Measurements from ENCODE around the gene CHSY1. TPM values are rescaled to one million over a fixed set of nuclear protein-coding genes. Genes with fewer than 3 reads are reported as not detected.

The CHSY1 gene
- total and polyA plus RNA-seq, 2 donors (not counting 1 experiment from before 2014, with no cell fraction given), result 4.7 to 20.3 TPM

- Histone ChIP-seq H4K20me1 (ENCODE audit: control insufficient read depth, insufficient read depth, low read length, poor library complexity, severe bottlenecking) (peaks cover 12% of the 10 kb centered on the region), H3K27me3 (replicated peaks in 1 of 4; ENCODE audit: control extremely low read depth in 1 of 4, control insufficient read depth in 3 of 4, insufficient read depth in 4 of 4, low read length in 3 of 4) (no peaks in the 10 kb centered on the region), H3K9ac (ENCODE audit: low read length) (no peak overlapping the region), H3K79me2 (ENCODE audit: control insufficient read depth, insufficient read depth, low read length) (peaks cover 6% of the 10 kb centered on the region), H3K9me3 (ENCODE audit: control extremely low read depth in 1 of 3, control insufficient read depth in 2 of 3, insufficient read depth in 1 of 3, low read length in 2 of 3) (peaks cover 0 to 10% (median 10%) of the 10 kb centered on the region in 3 donors), H3K4me2 (replicated peaks; ENCODE audit: low read depth, low read length, poor library complexity, severe bottlenecking) (no peak overlapping the region), H3K36me3 (replicated peaks in 1 of 2; ENCODE audit: control extremely low read depth in 1 of 2, control insufficient read depth in 1 of 2, extremely low read depth in 1 of 2, insufficient read depth in 2 of 2, low read length in 1 of 2) (no peaks in the 10 kb centered on the region), H3K27ac (ENCODE audit: low read length in 2 of 2) (no peak overlapping the region), H2AFZ (ENCODE audit: insufficient read depth, low read depth, low read length, poor library complexity, severe bottlenecking) (no peak overlapping the region), H3K4me1 (ENCODE audit: control insufficient read depth in 2 of 2, insufficient read depth in 2 of 2, low read length in 2 of 2) (peaks cover 23 to 26% of the 10 kb centered on the region in 2 donors), H3K4me3 (ENCODE audit: control extremely low read depth in 1 of 5, extremely low read depth in 1 of 5, insufficient read depth in 1 of 5, low read depth in 2 of 5, low read length in 4 of 5) (no peak overlapping the region)
- intact Hi-C loops (cut with micrococcal nuclease), result no loop called here
- 99% methylated on average over 15 of the region's 20 CpGs for WGBS (ENCODE audit: insufficient coverage)
- H3K9me3 Mint-ChIP-seq (ENCODE audit: insufficient read depth), result no peaks in the 10 kb centered on the region
- DNase-seq, result no peak
- H3K27ac Mint-ChIP-seq, result no peak overlapping the region
- peaks cover 32% of the 10 kb centered on the region for H3K4me1 Mint-ChIP-seq
- ChIA-PET POLR2A (no interaction called here), CTCF (no interaction called here)
- TF ChIP-seq EZH2 (IDR thresholded peaks at IDR 0.05; ENCODE audit: borderline replicate concordance, insufficient read depth, low read depth, low read length, poor library complexity, severe bottlenecking), result no peak
- TF ChIP-seq CTCF (IDR thresholded peaks at IDR 0.05), result no peak
- H3K4me3 Mint-ChIP-seq, result no peak overlapping the region
- no peaks in the 10 kb centered on the region for H3K27me3 Mint-ChIP-seq
- ATAC-seq (ENCODE audit: low read depth), result no peak
Measured at GRCh38 chr15:101170568-101171350, 81.1 kb downstream of the CHSY1 start.

GRCh38 chr15:101169495-101170071 lies 82.3 kb downstream of the CHSY1 start:
- Mint-ChIP-seq H3K9me3 (ENCODE audit: insufficient read depth) (no peaks in the 10 kb centered on the region), H3K27me3 (no peaks in the 10 kb centered on the region), H3K4me3 (no peak overlapping the region), H3K4me1 (peaks cover 20% of the 10 kb centered on the region), H3K27ac (no peak overlapping the region)
- Histone ChIP-seq H3K4me2 (replicated peaks; ENCODE audit: low read depth, low read length, poor library complexity, severe bottlenecking) (no peak overlapping the region), H3K27me3 (replicated peaks in 1 of 4; ENCODE audit: control extremely low read depth in 1 of 4, control insufficient read depth in 3 of 4, insufficient read depth in 4 of 4, low read length in 3 of 4) (no peaks in the 10 kb centered on the region), H3K9me3 (ENCODE audit: control extremely low read depth in 1 of 3, control insufficient read depth in 2 of 3, insufficient read depth in 1 of 3, low read length in 2 of 3) (peaks cover 0 to 20% (median 19%) of the 10 kb centered on the region in 3 donors), H3K9ac (ENCODE audit: low read length) (no peak overlapping the region), H2AFZ (ENCODE audit: insufficient read depth, low read depth, low read length, poor library complexity, severe bottlenecking) (no peak overlapping the region), H3K36me3 (replicated peaks in 1 of 2; ENCODE audit: control extremely low read depth in 1 of 2, control insufficient read depth in 1 of 2, extremely low read depth in 1 of 2, insufficient read depth in 2 of 2, low read length in 1 of 2) (no peaks in the 10 kb centered on the region), H3K4me3 (ENCODE audit: control extremely low read depth in 1 of 5, extremely low read depth in 1 of 5, insufficient read depth in 1 of 5, low read depth in 2 of 5, low read length in 4 of 5) (no peak overlapping the region), H3K4me1 (ENCODE audit: control insufficient read depth in 2 of 2, insufficient read depth in 2 of 2, low read length in 2 of 2) (peaks cover 14 to 17% of the 10 kb centered on the region in 2 donors), H3K79me2 (ENCODE audit: control insufficient read depth, insufficient read depth, low read length) (peaks cover 4% of the 10 kb centered on the region), H3K27ac (ENCODE audit: low read length in 2 of 2) (no peak overlapping the region), H4K20me1 (ENCODE audit: control insufficient read depth, insufficient read depth, low read length, poor library complexity, severe bottlenecking) (peaks cover under 1% of the 10 kb centered on the region)
- no peak for ATAC-seq (ENCODE audit: low read depth)
- intact Hi-C loops (cut with micrococcal nuclease), result no loop called here
- CTCF ChIA-PET, result interaction anchor here (0.5 kb wide), 1 partner anchor 197 kb away, joined by 3 read pairs; no protein-coding TSS in a partner anchor
- TF ChIP-seq CTCF (IDR thresholded peaks at IDR 0.05), result no peak
- no peak for TF ChIP-seq EZH2 (IDR thresholded peaks at IDR 0.05; ENCODE audit: borderline replicate concordance, insufficient read depth, low read depth, low read length, poor library complexity, severe bottlenecking)
- WGBS (ENCODE audit: insufficient coverage), result 88% methylated on average over 13 of the region's 19 CpGs
- POLR2A ChIA-PET, result no interaction called here
- DNase-seq, result no peak
